GM21526 (cell line): ENCODE measurements around the gene GMDS.

Source experiments
- ATAC-seq: cut with Tn5 transposase; IDR thresholded peaks from one replicate; pipeline ENCODE4 v1.9.1; 2021; ENCODE audit warnings: moderate library complexity; ENCODE audit not compliant: unreplicated experiment, low FRiP score

GMDS gene

GRCh38 chr6:1576711-1577110, 668.7 kb downstream of the GMDS start:
- ATAC-seq = no peak

GRCh38 chr6:1576166-1576565, 669.2 kb downstream of the GMDS start:
- no peak for ATAC-seq

- no peak for ATAC-seq
Observed at GRCh38 chr6:1575210-1576041, 670.0 kb downstream of the GMDS start.

- no peak for ATAC-seq
Observed at GRCh38 chr6:1574890-1575209, 670.6 kb downstream of the GMDS start.

GRCh38 chr6:1574083-1574761, 671.2 kb downstream of the GMDS start:
- ATAC-seq = no peak
